Fibroblast of the aortic adventitia (primary cell): ENCODE measurements around the gene PROSER2. TPM values are rescaled to one million over a fixed set of nuclear protein-coding genes. Genes with fewer than 3 reads are reported as not detected.

Experiments
- DNase-seq: peaks from one replicate; pipeline ENCODE4 v3.0.0-alpha.2; 2010; ENCODE audit warnings: low read depth
- H3K4me3 ChIP-seq: 2 replicates; pipeline ENCODE4 v1.5.1; 2011; ENCODE audit warnings: low read depth, mild to moderate bottlenecking, control low read depth, low read length, moderate library complexity
- total RNA-seq: library from RNA; depleted of rRNA; stranded (reverse); fragments of >200 nt; gene quantifications from 2 replicates; pipeline ENCODE4 v1.2.3, GENCODE V29; 2012; ENCODE audit warnings: low replicate concordance
- TF ChIP-seq, protein P1 (sequence below): IDR thresholded peaks from 2 replicates; pipeline ENCODE4 v1.5.1; 2011; ENCODE audit warnings: mild to moderate bottlenecking, low read length, control low read depth, inconsistent platforms; ENCODE audit not compliant: insufficient read depth

The PROSER2 gene
- total RNA-seq, 1 donor: 3.1 TPM

DNA sequence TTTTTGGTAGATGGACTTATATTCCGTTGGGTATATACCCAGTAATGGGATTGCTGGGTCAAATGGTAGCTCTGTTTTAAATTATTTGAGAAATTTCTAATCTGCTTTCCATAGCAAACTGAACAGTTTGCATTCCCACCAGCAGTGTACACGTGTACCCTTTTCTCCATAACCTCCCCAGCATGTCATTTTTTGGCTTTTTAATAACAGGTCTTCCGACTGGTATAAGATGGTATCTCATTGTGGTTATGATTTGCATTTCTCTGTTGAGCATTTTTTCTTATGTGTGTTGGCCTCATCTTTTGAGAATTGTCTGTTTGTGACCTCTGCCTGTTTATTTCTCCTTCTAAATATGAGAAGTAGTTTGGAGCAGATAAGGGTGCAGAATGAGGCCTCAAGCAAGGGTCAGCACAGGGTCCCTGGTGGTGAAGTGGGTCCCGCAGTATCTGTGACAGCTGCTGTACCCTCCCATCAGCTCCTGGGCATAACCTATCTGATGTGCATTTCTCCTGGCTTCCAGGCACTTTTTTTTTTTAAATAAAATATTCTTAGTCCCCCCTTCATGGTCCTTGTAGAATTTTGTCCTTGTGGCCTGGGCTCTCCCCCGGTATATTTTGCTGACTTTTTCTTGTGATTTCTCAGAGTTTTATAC is 73.5 kb downstream of the PROSER2 start:
- no peak for DNase-seq
- TF ChIP-seq, protein P1, sequence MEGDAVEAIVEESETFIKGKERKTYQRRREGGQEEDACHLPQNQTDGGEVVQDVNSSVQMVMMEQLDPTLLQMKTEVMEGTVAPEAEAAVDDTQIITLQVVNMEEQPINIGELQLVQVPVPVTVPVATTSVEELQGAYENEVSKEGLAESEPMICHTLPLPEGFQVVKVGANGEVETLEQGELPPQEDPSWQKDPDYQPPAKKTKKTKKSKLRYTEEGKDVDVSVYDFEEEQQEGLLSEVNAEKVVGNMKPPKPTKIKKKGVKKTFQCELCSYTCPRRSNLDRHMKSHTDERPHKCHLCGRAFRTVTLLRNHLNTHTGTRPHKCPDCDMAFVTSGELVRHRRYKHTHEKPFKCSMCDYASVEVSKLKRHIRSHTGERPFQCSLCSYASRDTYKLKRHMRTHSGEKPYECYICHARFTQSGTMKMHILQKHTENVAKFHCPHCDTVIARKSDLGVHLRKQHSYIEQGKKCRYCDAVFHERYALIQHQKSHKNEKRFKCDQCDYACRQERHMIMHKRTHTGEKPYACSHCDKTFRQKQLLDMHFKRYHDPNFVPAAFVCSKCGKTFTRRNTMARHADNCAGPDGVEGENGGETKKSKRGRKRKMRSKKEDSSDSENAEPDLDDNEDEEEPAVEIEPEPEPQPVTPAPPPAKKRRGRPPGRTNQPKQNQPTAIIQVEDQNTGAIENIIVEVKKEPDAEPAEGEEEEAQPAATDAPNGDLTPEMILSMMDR: no peak
- no peak overlapping the region for H3K4me3 ChIP-seq

GRCh38 chr10:11898033-11898371 is 74.8 kb downstream of the PROSER2 start:
- TF ChIP-seq, protein P1: no peak
- no peak for DNase-seq
- H3K4me3 ChIP-seq: no peak overlapping the region

GRCh38 chr10:11898372-11899066 is 75.4 kb downstream of the PROSER2 start:
- TF ChIP-seq, protein P1: no peak

DNA sequence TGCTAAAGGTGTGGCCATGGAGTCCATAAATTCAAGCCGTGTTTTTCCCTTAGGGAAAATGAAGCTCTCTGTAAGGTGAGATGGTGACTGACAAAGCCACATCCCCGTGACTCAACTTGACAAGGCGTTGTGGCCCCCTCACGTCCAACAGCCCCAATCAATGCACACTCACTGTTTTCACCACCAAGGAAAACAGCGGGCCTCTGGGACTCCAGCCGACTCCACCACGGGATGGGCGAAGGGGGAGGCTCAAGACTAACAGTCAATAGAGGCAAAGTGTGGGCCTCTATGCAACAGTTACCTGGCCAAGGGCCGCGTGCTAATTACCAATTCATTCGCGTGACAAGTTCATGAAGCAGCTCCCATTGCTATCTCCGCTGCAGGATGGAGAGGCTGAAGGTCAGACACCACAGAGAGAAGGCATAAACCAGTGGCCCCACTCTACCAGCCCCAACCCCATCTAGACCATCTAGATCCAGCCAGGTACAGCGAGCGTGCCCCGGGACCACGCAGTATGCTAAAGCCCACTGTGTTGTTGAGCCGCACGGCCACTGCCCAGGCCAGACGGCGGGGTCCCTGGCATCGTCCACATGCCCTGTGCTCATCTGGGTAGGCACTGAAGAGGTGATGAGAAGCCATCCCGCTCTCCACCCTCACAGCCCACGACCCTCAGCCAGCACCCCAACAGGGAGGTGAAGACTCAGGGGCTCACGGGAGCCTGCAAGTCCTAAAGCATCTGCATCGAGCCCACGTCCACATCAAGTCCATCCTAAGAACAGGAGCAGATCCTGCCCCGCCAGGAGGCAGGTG is 76.1 kb downstream of the PROSER2 start:
- no peak overlapping the region for H3K4me3 ChIP-seq
- TF ChIP-seq, protein P1: no peak
- DNase-seq: no peak

More at GRCh38 chr10:11898372-11899066, 75.4 kb downstream of the PROSER2 start:
- no peak for DNase-seq
- H3K4me3 ChIP-seq: no peak overlapping the region

- no peak overlapping the region for H3K4me3 ChIP-seq
- no peak for DNase-seq
- TF ChIP-seq, protein P1: no peak
Observed at GRCh38 chr10:11901036-11901301, 77.8 kb downstream of the PROSER2 start.

GRCh38 chr10:11901454-11901832 is 78.3 kb downstream of the PROSER2 start:
- TF ChIP-seq, protein P1: no peak
- DNase-seq: no peak

More at GRCh38 chr10:11901454-11901832, 78.3 kb downstream of the PROSER2 start:
- no peak overlapping the region for H3K4me3 ChIP-seq
